Muscle of leg (tissue), 11 donors: ENCODE measurements around the gene TSPAN18. TPM values are rescaled to one million over a fixed set of nuclear protein-coding genes. Genes with fewer than 3 reads are reported as not detected.

Source experiments
- DNase-seq: peaks from one replicate; pipeline ENCODE4 v3.0.0; 2013
- H3K27ac ChIP-seq: one replicate; pipeline ENCODE4 v1.5.1; 2013; ENCODE audit warnings: mild to moderate bottlenecking, low read length, control low read depth
- H3K27me3 ChIP-seq: one replicate; pipeline ENCODE4 v1.6.1; 2013; ENCODE audit warnings: low read length; ENCODE audit not compliant: control insufficient read depth, insufficient read depth
- H3K36me3 ChIP-seq: one replicate; pipeline ENCODE4 v1.6.1; 2013; ENCODE audit warnings: low read length; ENCODE audit not compliant: control insufficient read depth, insufficient read depth
- H3K4me1 ChIP-seq: one replicate; pipeline ENCODE4 v1.6.1; 2013; ENCODE audit warnings: low read length; ENCODE audit not compliant: control insufficient read depth, insufficient read depth
- H3K4me3 ChIP-seq: one replicate; pipeline ENCODE4 v1.5.1; 2013; ENCODE audit warnings: low read length, control low read depth
- H3K9me3 ChIP-seq: replicated peaks from 2 replicates; pipeline ENCODE4 v1.6.1; 2013; ENCODE audit warnings: low read depth, low read length; ENCODE audit not compliant: control insufficient read depth
- WGBS: methylation state at CpG from one replicate; pipeline ENCODE4 v1.1.5; 2013; ENCODE audit warnings: missing lambda C conversion rate; ENCODE audit not compliant: insufficient coverage; 5-methylcytosine and 5-hydroxymethylcytosine counted together
- polyA plus RNA-seq, 8 donors: library from polyadenylated mRNA; unstranded; fragments of 120-200 nt; gene quantifications; one replicate each; pipeline versions ENCODE4 v1.2.1 to v1.2.3, GENCODE V29; 2013; ENCODE audit warnings: inconsistent platforms in 1 of 8, low replicate concordance in 1 of 8; ENCODE audit not compliant: insufficient read length in 8 of 8, insufficient read depth in 1 of 8
- total RNA-seq: library from RNA; stranded (reverse); fragments of 120-200 nt; gene quantifications from one replicate; pipeline ENCODE4 v1.2.4, GENCODE V29; 2013

Gene TSPAN18
- total and polyA plus RNA-seq, 9 donors: 15.2 to 63.9 (median 44.0) TPM

- 92% methylated on average over 2 of the region's 6 CpGs for WGBS
- no peak for DNase-seq
- H3K4me1 ChIP-seq: peaks cover 46% of the 10 kb centered on the region
These were observed 18.1 kb upstream of the TSPAN18 start for GRCh38 chr11:44708523-44709280.

GRCh38 chr11:44709281-44709562 is 17.5 kb upstream of the TSPAN18 start:
- Histone ChIP-seq H3K4me3 (no peak overlapping the region), H3K36me3 (no peaks in the 10 kb centered on the region), H3K27ac (no peak overlapping the region), H3K27me3 (peaks cover 5% of the 10 kb centered on the region), H3K9me3 (no peaks in the 10 kb centered on the region), H3K4me1 (peaks cover 46% of the 10 kb centered on the region)
- WGBS: no CpG with 5 or more reads among the region's 3 CpGs
- DNase-seq: no peak

More at GRCh38 chr11:44708523-44709280, 18.1 kb upstream of the TSPAN18 start:
- Histone ChIP-seq H3K36me3 (no peaks in the 10 kb centered on the region), H3K4me3 (no peak overlapping the region), H3K27ac (no peak overlapping the region), H3K9me3 (peaks cover 4% of the 10 kb centered on the region), H3K27me3 (peaks cover 5% of the 10 kb centered on the region)

DNA sequence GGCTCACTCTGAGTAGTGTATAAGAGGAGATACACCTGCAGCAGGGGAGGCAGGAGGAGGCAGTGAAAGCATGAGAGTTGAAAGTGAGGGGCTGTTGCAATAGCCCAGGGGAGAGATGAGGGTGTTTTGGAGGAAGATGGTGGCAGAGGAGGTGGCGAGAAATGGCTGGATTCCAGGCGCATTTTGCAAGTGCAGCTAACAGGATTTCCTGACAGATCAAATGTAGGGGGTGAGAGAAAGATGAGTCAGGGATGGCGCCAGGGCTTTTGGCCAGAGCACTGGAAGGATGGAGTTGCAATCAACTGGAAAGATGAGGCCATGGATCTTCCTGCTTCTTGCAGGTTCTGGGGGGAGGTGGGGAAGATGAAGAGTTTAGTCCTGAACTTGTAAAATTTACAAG is 16.8 kb upstream of the TSPAN18 start:
- H3K4me1 ChIP-seq: peaks cover 42% of the 10 kb centered on the region
- no peak for DNase-seq
- no peaks in the 10 kb centered on the region for H3K36me3 ChIP-seq
- 59% methylated on average over 3 of the region's 3 CpGs for WGBS
- no peaks in the 10 kb centered on the region for H3K9me3 ChIP-seq
- no peak overlapping the region for H3K27ac ChIP-seq
- H3K4me3 ChIP-seq: no peak overlapping the region
- peaks cover 5% of the 10 kb centered on the region for H3K27me3 ChIP-seq

DNA sequence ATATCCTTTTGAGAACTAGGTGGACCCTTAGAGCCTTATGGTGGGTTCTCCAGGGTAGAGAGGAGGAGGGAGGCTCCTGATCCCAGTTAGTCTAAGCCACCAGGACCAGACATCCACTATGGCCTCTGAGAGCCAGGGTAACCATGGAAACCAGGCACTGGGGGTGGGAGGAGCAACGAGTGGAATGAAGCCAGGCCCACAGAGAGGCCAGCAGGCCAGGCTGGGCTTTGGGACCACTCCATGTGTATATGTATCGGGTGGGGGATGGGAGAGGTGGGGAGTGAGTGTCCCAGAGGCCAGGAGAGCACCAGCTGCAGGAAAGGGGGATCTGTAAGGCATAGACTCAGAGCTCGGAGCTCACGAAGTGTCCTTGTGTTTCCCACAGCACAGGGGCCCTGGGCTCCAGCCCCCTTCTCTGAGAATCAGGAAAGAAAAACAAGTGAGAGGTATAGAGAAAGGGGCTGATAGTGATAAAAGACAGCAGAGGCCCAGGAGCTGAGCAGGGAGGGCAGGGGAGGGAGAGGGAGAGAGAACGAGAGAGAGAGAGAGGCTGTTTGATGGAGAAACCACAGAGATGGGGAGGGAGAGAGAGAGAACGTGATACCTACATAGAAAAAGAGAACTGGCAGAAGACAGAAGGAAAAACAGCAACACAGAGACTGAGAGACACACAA is 15.5 kb upstream of the TSPAN18 start:
- Histone ChIP-seq H3K9me3 (no peaks in the 10 kb centered on the region), H3K4me3 (no peak overlapping the region), H3K27me3 (peaks cover 5% of the 10 kb centered on the region), H3K36me3 (no peaks in the 10 kb centered on the region), H3K27ac (peak overlapping the region; percentile 29), H3K4me1 (peaks cover 34% of the 10 kb centered on the region)
- whole genome bisulfite sequencing: 33% methylated on average over 6 of the region's 6 CpGs
- DNase-seq: peak; percentile 68

GRCh38 chr11:44711787-44712608 is 14.8 kb upstream of the TSPAN18 start:
- Histone ChIP-seq H3K4me1 (peaks cover 34% of the 10 kb centered on the region), H3K4me3 (no peak overlapping the region), H3K9me3 (no peaks in the 10 kb centered on the region), H3K27ac (no peak overlapping the region), H3K36me3 (no peaks in the 10 kb centered on the region), H3K27me3 (peaks cover 5% of the 10 kb centered on the region)
- DNase-seq: no peak
- 31% methylated on average over 8 of the region's 16 CpGs for WGBS

GRCh38 chr11:44713022-44713421 is 13.7 kb upstream of the TSPAN18 start:
- no peaks in the 10 kb centered on the region for H3K9me3 ChIP-seq
- 100% methylated on average over 1 of the region's 1 CpG for WGBS
- H3K27me3 ChIP-seq: peaks cover 5% of the 10 kb centered on the region
- DNase-seq: no peak
- peaks cover 26% of the 10 kb centered on the region for H3K4me1 ChIP-seq
- H3K36me3 ChIP-seq: no peaks in the 10 kb centered on the region
- H3K4me3 ChIP-seq: no peak overlapping the region
- H3K27ac ChIP-seq: no peak overlapping the region

GRCh38 chr11:44716256-44716655 is 10.5 kb upstream of the TSPAN18 start:
- no peak for DNase-seq

GRCh38 chr11:44718057-44718456 is 8.7 kb upstream of the TSPAN18 start:
- Histone ChIP-seq H3K9me3 (no peaks in the 10 kb centered on the region), H3K27me3 (peaks cover 4% of the 10 kb centered on the region), H3K27ac (no peak overlapping the region), H3K36me3 (no peaks in the 10 kb centered on the region), H3K4me1 (peaks cover 9% of the 10 kb centered on the region), H3K4me3 (no peak overlapping the region)
- DNase-seq: no peak
- WGBS: 89% methylated on average over 4 of the region's 5 CpGs

More at GRCh38 chr11:44716256-44716655, 10.5 kb upstream of the TSPAN18 start:
- WGBS: 88% methylated on average over 3 of the region's 6 CpGs
- Histone ChIP-seq H3K27ac (no peak overlapping the region), H3K27me3 (peaks cover 4% of the 10 kb centered on the region), H3K36me3 (no peaks in the 10 kb centered on the region), H3K9me3 (no peaks in the 10 kb centered on the region), H3K4me3 (no peak overlapping the region), H3K4me1 (peaks cover 16% of the 10 kb centered on the region)

GRCh38 chr11:44718612-44719390 is 8.0 kb upstream of the TSPAN18 start:
- H3K27me3 ChIP-seq: peaks cover 6% of the 10 kb centered on the region
- DNase-seq: no peak
- peaks cover 9% of the 10 kb centered on the region for H3K4me1 ChIP-seq
- H3K4me3 ChIP-seq: no peak overlapping the region
- H3K36me3 ChIP-seq: no peaks in the 10 kb centered on the region
- no peak overlapping the region for H3K27ac ChIP-seq
- WGBS: 80% methylated on average over 2 of the region's 4 CpGs
- no peaks in the 10 kb centered on the region for H3K9me3 ChIP-seq
